Neuron (in vitro differentiated cells): ENCODE data around the gene PKP4.
"Not testable (repeated sequence)": the region's sequence is repeated elsewhere in the genome, so short reads cannot be mapped to it uniquely, and the experiment has no call there.

Experiments used
- H2AFZ ChIP-seq: one replicate; pipeline ENCODE4 v1.6.1; 2013; ENCODE audit warnings: low read depth, mild to moderate bottlenecking, inconsistent platforms, low read length, moderate library complexity
- H3K27me3 ChIP-seq: one replicate; pipeline ENCODE4 v1.6.1; 2013; ENCODE audit warnings: low read length; ENCODE audit not compliant: insufficient read depth
- H3K36me3 ChIP-seq: one replicate; pipeline ENCODE4 v1.6.1; 2013; ENCODE audit warnings: low read length; ENCODE audit not compliant: insufficient read depth
- H3K4me1 ChIP-seq: one replicate; pipeline ENCODE4 v1.6.1; 2013; ENCODE audit warnings: low read length; ENCODE audit not compliant: insufficient read depth
- H3K4me3 ChIP-seq: 2 replicates; pipeline ENCODE4 v1.5.1; 2013; ENCODE audit warnings: mild to moderate bottlenecking, low read length, moderate library complexity
- H3K9me3 ChIP-seq: one replicate; pipeline ENCODE4 v1.6.1; 2013; ENCODE audit warnings: low read length

PKP4 gene

DNA sequence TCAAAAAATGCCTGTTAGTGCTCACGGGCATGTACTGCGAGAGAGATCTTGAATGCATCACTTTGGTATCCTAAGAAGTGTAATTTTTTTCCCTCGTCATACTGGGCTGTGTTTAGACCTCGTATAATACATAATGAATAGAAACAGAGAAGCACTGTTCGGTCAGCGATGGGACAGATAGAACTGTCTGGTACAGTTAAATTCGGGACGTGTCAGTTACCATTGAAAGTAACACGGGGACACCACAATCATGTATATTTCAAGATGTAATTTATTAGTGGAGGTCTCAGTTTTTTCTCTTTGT is 1.8 kb downstream of the PKP4 start:
- no peaks in the 10 kb centered on the region for H3K36me3 ChIP-seq
- peak overlapping the region; percentile 97 for H2AFZ ChIP-seq
- H3K27me3 ChIP-seq, result peaks cover 2% of the 10 kb centered on the region
- peaks cover 25% of the 10 kb centered on the region for H3K4me1 ChIP-seq
- no peaks in the 10 kb centered on the region for H3K9me3 ChIP-seq
- peak overlapping the region; percentile 71 for H3K4me3 ChIP-seq

DNA sequence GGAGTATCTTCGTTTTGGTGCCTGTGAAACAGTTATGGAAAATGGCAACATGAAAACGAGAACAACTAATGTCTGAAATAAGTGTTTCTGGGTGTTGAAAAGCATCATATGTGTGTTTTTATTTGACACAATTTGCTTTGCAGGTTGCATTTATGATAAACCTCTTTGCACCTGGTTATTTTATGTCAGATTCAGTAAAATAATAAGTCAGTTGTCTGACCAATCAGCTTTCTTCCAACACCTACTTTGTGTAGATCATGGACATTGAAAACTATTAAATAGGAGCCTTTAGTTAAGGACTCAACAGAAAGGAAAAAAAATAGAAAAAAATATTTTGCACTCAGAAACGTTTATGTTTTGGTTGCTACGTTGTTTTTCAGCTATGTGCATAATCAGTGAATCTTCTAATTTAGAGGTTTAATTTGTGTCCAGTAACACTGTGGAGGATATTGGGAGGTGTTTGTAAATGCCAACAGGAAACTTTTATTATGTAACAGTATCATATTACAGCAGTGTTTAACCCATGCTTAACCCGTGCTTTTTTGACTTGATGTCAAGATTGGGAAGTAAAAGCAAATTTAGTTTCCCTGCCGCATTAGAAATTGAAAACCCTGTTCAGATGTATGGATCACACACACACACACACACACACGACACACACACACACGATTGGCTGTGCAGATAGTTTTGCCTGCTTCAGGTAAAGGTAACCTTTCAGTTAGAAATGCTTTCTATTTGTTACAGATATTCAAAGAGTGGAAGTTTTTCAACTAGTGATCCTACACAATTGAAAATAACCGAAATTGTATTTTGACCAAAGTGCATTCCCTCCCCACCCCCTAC is 2.6 kb downstream of the PKP4 start:
- no peak overlapping the region for H2AFZ ChIP-seq
- peaks cover 25% of the 10 kb centered on the region for H3K4me1 ChIP-seq
- peaks cover 2% of the 10 kb centered on the region for H3K27me3 ChIP-seq
- H3K9me3 ChIP-seq, result no peaks in the 10 kb centered on the region
- peak overlapping the region; percentile 71 for H3K4me3 ChIP-seq
- H3K36me3 ChIP-seq, result no peaks in the 10 kb centered on the region

DNA sequence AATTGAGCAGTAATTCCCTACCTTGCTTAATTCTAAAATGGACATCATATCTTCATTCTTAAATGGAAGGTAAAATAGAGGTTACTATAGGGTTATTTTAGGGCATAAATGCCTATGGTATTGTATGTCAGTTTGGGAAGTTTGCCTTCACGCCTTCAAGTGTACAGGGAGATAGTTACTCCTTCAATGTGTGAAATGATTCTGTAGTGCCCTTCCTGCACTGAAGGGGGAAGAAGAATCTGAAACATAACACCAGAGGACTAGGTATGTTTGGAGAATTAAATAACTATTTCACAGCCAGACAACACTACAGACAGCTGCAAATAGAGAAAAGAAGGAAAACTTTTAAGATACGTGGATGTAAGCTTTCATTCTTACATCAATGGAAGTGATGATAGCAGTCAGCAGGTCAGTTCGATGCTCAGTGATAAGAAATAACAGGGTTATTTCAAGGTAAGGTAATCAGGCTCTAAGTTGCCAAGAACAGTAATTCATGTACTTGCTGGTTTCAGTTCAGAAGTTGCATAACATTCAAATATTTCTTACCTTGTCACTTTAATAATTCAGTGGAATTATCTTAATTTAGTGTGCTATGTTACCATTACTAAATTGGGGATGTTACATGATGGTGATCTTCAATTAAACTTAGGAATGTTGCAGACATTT is 4.0 kb downstream of the PKP4 start:
- Histone ChIP-seq H3K4me1 (peaks cover 25% of the 10 kb centered on the region), H3K9me3 (no peaks in the 10 kb centered on the region), H2AFZ (no peak overlapping the region), H3K4me3 (no peak overlapping the region), H3K36me3 (no peaks in the 10 kb centered on the region), H3K27me3 (no peaks in the 10 kb centered on the region)

DNA sequence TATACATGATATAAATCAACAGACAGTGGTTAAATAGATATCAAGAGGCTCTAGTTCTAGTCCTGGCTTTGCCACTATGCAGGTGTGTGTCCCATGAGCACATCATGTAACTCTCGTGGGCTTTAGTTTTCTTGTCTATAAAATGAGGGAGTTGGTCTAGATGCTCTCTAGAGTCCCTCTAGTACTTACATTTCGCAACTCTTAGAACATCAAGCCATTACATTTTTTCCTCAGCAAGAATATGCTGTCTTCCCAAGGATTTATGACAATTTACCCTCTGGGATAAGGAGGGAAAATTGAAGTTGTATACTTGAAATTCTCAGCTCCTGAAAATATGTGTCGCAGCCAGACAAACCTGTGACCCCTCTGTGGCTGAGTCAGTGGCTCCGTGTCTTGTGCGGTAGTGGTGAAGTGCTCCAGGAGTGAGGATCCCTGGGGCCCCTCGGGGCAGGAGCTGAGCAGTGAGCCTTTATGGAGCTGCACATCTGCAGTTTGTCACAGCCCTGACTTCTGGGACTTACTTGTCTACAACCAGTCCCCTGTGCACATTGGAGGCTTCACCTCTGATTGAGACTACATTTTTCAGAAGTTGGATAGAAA is 6.8 kb downstream of the PKP4 start:
- no peaks in the 10 kb centered on the region for H3K27me3 ChIP-seq
- H3K36me3 ChIP-seq, result no peaks in the 10 kb centered on the region
- no peak overlapping the region for H2AFZ ChIP-seq
- H3K4me3 ChIP-seq, result no peak overlapping the region
- no peaks in the 10 kb centered on the region for H3K9me3 ChIP-seq
- H3K4me1 ChIP-seq, result peaks cover 20% of the 10 kb centered on the region

DNA sequence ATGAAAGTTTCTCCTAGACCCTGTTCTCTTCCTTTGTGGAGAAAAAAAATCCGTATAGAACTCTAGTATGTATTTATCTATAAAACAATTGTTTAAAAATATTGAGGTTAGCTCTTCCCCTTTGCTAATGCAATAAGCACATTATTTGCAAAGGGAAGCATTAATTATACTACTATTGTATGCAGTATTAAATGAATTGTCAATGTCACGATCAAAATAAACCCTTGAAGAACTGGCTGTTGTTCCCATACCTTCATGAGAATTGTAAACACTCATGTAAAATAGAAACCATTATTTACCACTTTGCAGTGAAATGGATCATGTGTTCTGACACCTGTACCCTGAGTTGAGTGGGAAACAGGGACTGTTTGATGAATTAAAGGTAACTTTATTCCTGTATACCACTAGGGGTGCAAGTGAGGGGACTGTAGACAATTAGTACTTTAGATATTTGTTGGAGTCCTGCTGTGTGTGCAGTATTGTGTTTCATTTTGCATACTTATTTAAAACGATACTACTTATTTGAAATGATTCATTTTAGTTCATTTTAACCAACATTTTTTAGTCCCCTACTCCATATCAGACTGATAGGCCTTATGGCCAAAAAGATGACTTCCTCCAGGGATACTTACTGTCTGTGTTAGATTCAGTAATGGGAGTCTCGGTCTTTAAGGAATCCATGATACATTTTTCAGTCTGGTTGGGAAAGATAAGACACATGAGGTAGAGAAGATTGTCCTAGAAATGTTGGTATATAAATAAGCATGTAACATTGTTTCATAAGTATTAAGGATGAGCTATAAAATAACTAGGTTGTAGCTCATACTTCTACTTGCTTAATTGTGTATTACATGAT is 7.9 kb downstream of the PKP4 start:
- Histone ChIP-seq H3K4me3 (no peak overlapping the region), H3K36me3 (no peaks in the 10 kb centered on the region), H2AFZ (no peak overlapping the region), H3K4me1 (peaks cover 10% of the 10 kb centered on the region), H3K27me3 (no peaks in the 10 kb centered on the region), H3K9me3 (no peaks in the 10 kb centered on the region)

DNA sequence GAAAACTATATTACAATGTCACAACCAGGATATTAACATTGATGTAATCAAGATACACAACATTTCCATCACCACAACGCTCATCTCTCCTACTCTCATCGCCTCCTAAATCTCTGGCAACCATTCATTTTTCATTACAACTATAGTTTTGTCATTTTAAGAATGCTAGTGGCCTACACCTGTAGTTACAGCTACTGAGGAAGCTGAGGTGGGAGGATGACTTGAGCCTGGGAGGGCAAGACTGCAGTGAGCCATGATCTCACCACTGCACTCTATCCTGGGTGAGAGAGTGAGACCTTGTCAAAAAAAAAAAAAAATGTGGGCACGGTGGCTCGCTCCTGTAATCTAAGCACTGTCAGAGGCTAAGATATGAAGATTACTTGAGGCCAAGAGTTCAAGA is 10.5 kb downstream of the PKP4 start:
- Histone ChIP-seq H3K27me3 (no peaks in the 10 kb centered on the region), H3K4me3 (no peak overlapping the region), H2AFZ (no peak overlapping the region), H3K4me1 (no peaks in the 10 kb centered on the region), H3K9me3 (no peaks in the 10 kb centered on the region), H3K36me3 (no peaks in the 10 kb centered on the region)

DNA sequence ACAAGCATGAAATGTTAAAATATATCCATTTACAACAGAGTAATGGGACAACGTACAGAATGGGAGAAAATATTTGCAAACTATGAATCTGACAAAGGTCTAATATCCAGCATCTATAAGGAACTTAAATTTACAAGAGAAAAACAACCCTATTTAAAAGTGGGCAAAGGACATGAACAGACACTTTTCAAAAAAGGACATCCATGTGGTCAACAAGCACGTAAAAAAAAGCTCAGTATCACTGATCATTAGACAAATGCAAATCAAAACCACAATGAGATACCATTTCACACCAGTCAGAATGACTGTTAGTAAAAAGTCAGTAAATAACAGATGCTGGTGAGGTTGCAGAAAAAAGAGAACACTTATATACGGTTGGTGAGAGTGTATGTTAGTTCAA is 16.1 kb downstream of the PKP4 start:
- not testable (repeated sequence) for H3K36me3 ChIP-seq, H3K4me1 ChIP-seq, H3K4me3 ChIP-seq, H2AFZ ChIP-seq, H3K9me3 ChIP-seq, H3K27me3 ChIP-seq

DNA sequence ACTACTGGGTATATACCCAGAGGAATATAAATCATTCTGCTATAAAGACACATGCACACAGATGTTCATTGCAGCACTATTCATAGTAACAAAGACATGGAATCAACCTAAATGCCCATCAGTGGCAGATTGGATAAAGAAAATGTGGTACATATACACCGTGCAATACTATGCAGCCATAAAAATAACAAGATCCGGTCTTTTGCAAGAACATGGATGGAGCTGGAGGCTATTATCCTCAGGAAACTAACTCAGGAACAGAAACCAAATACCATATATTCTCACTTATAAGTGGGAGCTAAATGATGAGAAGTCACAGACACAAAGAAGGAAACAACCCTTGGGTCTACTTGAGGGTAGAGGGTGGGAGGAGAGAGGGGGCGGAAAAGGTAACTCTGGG is 16.5 kb downstream of the PKP4 start:
- not testable (repeated sequence) for H3K9me3 ChIP-seq, H3K4me1 ChIP-seq, H3K27me3 ChIP-seq, H3K4me3 ChIP-seq, H3K36me3 ChIP-seq, H2AFZ ChIP-seq

DNA sequence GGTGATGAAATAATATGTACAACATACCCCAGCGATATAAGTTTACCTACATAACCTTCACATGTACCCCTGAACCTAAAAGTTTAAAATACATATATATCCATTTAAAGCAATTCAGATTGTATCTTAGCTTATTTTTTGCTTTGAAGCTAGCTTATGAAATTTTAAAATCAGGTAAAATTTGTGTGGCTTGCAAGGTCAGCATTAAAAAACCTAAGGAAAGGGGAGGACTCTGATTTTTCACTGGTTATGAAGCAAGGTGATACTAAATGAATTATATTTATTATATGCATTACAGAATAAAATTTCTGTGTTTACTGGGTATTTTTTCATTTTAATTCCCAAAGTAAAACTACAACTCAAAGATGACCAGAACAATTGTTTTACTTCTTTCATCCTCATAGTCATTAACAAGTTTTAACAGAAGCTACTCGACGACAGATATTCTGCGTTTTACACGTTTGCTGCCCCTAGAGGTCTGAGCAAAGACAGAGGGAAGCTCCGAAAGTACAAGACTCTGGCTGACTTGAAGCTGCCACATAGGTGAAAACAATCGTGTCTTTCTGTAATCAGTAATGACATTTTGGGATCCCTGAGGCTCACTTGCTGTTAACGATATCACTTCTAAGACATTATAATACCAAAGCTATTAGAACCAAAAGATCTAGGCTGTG is 17.1 kb downstream of the PKP4 start:
- Histone ChIP-seq H3K36me3 (no peaks in the 10 kb centered on the region), H3K4me1 (no peaks in the 10 kb centered on the region), H3K4me3 (no peak overlapping the region), H2AFZ (no peak overlapping the region), H3K27me3 (no peaks in the 10 kb centered on the region), H3K9me3 (no peaks in the 10 kb centered on the region)

DNA sequence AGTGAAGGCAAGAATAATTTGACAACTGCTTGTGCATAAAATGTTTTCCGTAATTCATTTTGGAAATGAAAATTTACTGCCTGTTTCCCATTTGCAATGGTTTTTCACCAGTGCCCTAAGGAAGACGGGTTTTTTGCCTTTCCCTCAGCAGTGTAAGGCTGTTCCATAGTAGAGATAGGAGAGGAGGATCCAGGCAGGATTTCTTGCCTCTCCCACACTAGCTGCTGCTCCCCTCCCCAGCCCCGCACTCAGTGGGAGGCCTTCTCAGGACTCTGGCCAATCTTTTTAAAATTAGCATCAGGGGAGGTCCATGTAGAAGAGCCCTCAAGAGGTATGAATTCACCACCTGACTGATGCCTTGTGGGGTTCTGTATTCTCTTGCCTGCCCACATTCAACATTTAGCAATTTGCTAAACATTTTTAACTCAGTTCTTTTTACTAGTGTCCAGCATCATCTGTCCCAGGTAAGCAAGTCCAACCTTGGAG is 17.8 kb downstream of the PKP4 start:
- not testable (repeated sequence) for H3K9me3 ChIP-seq, H3K27me3 ChIP-seq, H3K36me3 ChIP-seq, H3K4me1 ChIP-seq, H3K4me3 ChIP-seq, H2AFZ ChIP-seq

DNA sequence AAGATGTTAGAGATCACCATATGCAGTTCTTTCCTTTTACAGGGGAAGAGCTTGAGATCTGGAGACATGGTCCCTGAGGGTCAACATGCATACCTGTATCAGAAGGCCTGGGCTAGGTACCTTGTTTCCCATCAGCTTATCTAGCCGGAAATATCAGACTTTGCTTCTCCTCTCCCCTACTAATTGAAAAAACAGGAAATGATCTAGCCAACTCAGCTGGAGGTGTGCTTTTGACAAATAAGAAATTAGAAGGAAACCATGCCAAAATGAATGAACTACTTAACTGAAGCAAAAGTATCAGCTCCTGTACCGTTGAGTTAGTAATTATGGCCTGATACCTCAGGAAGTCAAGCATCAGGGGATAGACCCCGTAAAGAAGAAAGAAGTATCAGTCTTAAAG is 20.4 kb downstream of the PKP4 start:
- H3K9me3 ChIP-seq, result no peaks in the 10 kb centered on the region
- H3K4me1 ChIP-seq, result no peaks in the 10 kb centered on the region
- no peaks in the 10 kb centered on the region for H3K36me3 ChIP-seq
- H3K4me3 ChIP-seq, result no peak overlapping the region
- H2AFZ ChIP-seq, result no peak overlapping the region
- no peaks in the 10 kb centered on the region for H3K27me3 ChIP-seq

DNA sequence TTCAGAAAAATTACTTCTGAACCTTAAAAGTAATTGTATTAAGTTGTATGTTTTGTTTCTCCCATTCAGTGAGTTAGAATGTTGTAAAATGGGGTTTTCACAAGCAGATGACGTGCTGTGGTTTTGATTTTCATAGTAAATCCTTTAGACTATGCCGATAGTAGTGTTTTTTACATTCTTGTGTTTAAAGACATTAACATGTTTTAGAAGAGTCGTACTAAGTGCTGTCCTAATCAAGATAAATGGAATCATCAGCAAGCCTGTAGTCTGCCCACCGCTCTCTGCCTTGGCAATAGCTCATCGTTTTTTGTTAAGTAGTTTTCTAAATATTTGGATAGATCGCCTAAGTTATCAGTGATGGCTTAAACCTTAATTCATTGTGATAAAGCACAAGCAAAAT is 21.5 kb downstream of the PKP4 start:
- H3K4me1 ChIP-seq, result no peaks in the 10 kb centered on the region
- H3K27me3 ChIP-seq, result no peaks in the 10 kb centered on the region
- H3K36me3 ChIP-seq, result no peaks in the 10 kb centered on the region
- no peak overlapping the region for H2AFZ ChIP-seq
- H3K4me3 ChIP-seq, result no peak overlapping the region
- no peaks in the 10 kb centered on the region for H3K9me3 ChIP-seq
